ENCODE data around the gene PKD1L1. TPM values are rescaled to one million over a fixed set of nuclear protein-coding genes. Genes with fewer than 3 reads are reported as not detected.

PKD1L1 gene
- total and polyA plus RNA-seq, 11 donors, result 1.1 to 3.7 (median 2.3) TPM

DNA sequence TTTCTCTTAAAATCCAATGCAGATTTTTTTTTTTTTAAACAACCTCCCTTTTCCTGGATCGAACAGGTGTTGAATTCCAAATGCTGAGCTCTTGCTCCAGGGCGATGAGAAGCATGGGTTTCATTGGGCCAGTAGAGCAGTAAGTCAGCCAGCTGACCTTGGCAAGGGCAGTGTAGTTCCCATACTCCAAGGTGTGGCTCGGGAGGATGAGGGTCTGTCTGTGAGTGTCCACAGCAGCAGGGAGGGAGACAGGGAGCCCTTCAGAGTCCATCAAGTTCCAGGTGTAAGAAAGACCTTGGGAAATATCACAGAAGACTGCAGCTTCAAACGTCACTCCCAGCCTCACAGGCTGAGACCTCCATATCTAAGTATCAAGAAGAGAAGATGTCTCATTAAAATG, 50.4 kb downstream of the PKD1L1 start:
- Histone ChIP-seq H3K4me3 (no peak overlapping the region), H3K36me3 (peaks cover 0 to 25% (median 0%) of the 10 kb centered on the region in 9 donors), H3K27ac (no peak overlapping the region), H3K27me3 (no peaks in the 10 kb centered on the region), H3K9me3 (no peaks in the 10 kb centered on the region), H3K4me1 (no peaks in the 10 kb centered on the region)
- 82 to 93% (median 89%) methylated on average over 4 of the region's 4 CpGs for WGBS, 4 donors
- DNase-seq (no peak), ATAC-seq (no peak)
- intact Hi-C loops (cut with DNase I), result no loop called here
- TF ChIP-seq POLR2A (IDR thresholded peaks at IDR 0.05) (no peak), CTCF (IDR thresholded peaks at IDR 0.05) (no peak)

DNA sequence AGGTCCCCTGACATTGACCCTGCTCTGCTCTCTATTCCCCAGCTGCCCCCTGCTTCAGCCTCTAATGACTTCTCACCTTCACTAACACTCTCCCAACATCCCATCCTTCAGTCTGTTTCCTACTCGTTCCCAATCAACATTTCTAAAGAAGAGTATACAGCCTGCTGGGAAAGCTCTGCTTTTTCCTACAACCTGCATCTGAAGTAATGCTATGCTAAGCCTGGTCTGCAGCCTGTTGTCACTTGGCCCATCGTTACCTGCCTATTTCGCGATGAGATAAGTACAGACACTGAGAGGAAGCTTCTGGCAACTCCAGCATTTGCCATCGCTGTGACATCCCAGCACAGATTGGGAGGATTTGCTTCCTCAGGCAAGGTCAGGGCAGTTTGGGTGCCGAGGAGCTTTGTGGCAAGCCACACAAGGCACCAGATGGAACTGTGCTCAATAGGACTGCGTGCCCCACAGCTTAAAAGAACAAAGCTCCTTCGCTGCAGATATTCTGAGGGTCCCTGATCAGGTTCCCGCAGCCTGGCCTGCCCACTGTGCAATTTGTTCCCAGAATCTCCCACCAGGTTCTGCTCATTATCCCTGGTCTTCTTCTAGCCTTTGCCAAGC, 51.4 kb downstream of the PKD1L1 start:
- Histone ChIP-seq H3K9me3 (no peaks in the 10 kb centered on the region), H3K27me3 (no peaks in the 10 kb centered on the region), H3K4me1 (no peaks in the 10 kb centered on the region), H3K27ac (no peak overlapping the region), H3K4me3 (no peak overlapping the region), H3K36me3 (peaks cover 0 to 28% (median 0%) of the 10 kb centered on the region in 9 donors)
- TF ChIP-seq POLR2A (IDR thresholded peaks at IDR 0.05) (no peak), CTCF (IDR thresholded peaks at IDR 0.05) (no peak)
- WGBS, 4 donors, result 71 to 84% (median 79%) methylated on average over 9 of the region's 9 CpGs
- DNase-seq (no peak), ATAC-seq (no peak)
- intact Hi-C loops (cut with DNase I), result no loop called here

GRCh38 chr7:47895026-47895425, 53.2 kb downstream of the PKD1L1 start:
- no peaks in the 10 kb centered on the region for H3K4me1 ChIP-seq
- peaks cover 0 to 43% (median 0%) of the 10 kb centered on the region in 9 donors for H3K36me3 ChIP-seq
- DNase-seq (no peak), ATAC-seq (no peak)
- 81 to 89% (median 86%) methylated on average over 2 of the region's 2 CpGs for whole genome bisulfite sequencing, 4 donors
- no peak overlapping the region for H3K4me3 ChIP-seq
- TF ChIP-seq CTCF (IDR thresholded peaks at IDR 0.05), result no peak
- intact Hi-C loops (cut with DNase I), result no loop called here
- H3K27ac ChIP-seq, result no peak overlapping the region
- no peaks in the 10 kb centered on the region for H3K27me3 ChIP-seq
- H3K9me3 ChIP-seq, result no peaks in the 10 kb centered on the region

- no peak overlapping the region for H3K4me3 ChIP-seq
- no peaks in the 10 kb centered on the region for H3K4me1 ChIP-seq
- ATAC-seq (no peak), DNase-seq (no peak)
- no peaks in the 10 kb centered on the region for H3K27me3 ChIP-seq
- H3K36me3 ChIP-seq, result peaks cover 0 to 43% (median 0%) of the 10 kb centered on the region in 9 donors
- no peaks in the 10 kb centered on the region for H3K9me3 ChIP-seq
- 88 to 90% (median 89%) methylated on average over 15 of the region's 15 CpGs for WGBS, 4 donors
- no peak for TF ChIP-seq CTCF (IDR thresholded peaks at IDR 0.05)
- no peak for TF ChIP-seq POLR2A (IDR thresholded peaks at IDR 0.05)
- intact Hi-C loops (cut with DNase I), result no loop called here
- no peak overlapping the region for H3K27ac ChIP-seq
Measured at GRCh38 chr7:47893721-47894365, 54.4 kb downstream of the PKD1L1 start.

Data from heart left ventricle (tissue), 16 donors.